HG02759 (cell line): ENCODE measurements around the gene MGLL.

Source experiments
- ATAC-seq: cut with Tn5 transposase; IDR thresholded peaks from one replicate; pipeline ENCODE4 v1.9.1; 2021; ENCODE audit warnings: mild to moderate bottlenecking, moderate library complexity; ENCODE audit not compliant: unreplicated experiment

The MGLL gene

DNA sequence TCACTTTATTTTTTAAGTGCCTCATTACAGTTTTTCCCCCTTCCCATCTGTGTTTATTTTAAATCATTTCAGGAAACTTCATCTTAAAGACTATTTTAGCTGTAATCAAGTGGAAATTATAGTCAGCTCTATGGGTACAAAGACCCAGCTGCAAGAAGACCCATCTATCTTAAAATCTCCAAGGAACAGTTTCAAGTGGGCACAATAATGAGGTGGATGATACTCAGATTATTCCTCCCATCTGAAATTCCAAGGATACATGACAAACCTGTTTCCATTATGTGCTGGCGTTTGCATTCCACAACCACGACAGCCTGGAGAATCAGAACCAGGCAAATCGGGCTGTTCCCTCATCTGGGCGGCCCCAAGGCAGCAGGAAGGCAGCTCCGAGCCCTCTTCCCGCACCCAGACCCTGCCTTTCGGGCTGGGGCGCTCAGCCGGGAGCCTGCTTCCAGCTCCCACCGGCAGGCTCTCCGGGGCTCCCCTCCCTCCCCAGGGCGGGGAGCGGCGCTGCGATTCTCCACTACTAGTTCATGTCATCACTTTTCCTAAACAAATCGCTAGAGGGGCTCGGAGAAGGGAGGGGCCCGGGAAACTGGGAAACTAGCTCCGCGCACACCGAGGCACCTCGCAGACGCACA, at the start of gene MGLL:
TSS of gene MGLL (minus strand) at position 475 of the 641 bp plus-strand sequence. CDS start at position 278, 197 bp downstream.
- peak; percentile 7 for ATAC-seq

DNA sequence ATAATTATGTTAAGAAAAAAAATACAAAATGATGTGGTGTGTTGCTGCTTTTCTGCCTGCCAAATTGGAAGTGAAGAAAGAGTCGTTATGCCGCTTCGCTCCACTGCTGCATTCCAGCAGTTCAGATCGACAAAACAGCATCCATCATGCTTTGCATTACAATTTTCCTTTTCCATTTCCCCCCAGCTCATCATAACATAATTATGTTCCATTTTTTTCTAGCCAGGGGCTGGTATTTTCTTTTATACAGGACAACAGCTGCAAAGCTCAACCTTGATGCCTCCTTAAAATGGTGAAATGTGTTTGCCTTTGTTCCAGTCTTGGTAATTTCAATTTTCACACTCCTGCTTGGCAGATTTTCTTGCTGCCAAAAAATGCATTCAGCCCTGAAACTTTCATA, 47.8 kb upstream of the MGLL start:
- ATAC-seq, result no peak

DNA sequence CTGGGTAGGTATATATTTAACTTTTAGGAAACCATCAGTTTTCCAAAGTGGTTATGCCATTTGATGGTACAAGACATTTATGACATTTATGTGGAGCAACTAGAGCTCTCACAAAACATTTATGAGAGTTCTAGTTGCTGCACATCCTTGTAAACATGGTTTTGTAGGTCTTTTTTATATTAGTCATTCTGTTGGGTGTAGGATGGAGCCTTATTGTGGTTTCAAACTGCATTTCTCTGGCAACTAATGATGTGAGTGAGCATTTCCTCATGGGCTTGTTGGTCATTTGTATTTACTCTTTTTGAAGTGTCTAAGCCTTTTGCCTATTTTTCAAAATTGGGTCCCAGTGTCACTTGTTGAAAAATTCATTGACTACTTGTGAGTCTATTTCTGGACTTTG, 45.7 kb upstream of the MGLL start:
- no peak for ATAC-seq

DNA sequence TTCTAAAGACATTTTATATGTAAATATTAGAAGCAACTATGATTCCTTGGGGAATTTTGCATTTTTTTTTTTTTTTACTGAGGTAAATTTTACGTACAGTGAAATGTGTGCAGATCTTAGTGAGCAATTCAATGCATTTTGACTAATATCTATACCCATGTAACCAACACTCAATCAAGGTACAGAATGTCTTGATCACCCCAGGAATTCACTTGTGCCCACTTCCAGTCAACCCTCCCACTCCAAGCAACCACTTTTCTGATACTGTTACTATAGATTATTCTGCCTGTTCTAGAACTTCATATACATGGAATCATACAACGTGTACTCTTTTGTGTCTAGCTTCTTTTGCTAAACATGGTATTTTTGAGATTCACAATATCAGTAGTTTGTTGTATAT, 45.1 kb upstream of the MGLL start:
- no peak for ATAC-seq

DNA sequence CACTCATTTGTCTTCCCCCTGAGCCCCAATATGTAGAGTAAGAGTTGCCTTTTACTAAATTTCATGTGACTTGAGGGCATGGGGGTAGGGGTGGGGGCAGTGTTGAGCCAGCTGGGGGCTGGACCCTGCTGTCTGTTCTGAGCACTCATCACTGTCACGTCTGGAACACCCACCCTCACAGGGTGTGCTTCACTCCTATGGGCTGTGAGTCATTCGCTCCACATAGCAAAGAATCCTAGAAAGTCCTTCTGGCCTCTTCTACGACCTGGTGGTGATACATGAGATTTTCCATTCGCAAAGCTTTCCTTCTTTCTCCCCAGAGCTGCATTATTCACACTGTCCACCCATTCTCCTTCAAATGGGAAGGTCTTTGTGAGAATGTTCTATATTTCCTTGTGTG, 43.6 kb upstream of the MGLL start:
- ATAC-seq, result no peak

DNA sequence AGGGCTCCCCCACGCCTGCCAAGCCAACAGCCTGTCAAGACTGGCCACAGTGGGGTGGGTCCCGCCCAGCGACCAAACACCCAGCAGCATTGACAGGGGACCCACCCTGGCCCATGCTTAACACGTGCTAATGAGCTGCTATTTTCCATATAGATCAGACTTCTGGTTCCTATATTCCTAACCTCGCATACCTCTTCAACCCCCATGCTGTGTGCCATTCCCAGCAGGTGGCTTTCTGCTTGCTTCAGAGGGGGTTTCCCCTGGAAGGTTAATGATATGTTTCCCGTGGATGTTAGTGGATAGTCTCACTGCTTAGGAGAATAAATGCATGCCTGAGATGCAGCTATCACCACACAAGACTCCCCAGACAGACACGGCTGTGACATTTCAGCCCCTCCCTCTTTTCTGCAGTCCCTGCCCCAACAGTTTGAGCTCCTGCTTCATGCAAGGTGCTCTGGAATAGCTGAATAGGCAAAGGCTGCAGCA, 37.9 kb upstream of the MGLL start:
- ATAC-seq, result no peak

DNA sequence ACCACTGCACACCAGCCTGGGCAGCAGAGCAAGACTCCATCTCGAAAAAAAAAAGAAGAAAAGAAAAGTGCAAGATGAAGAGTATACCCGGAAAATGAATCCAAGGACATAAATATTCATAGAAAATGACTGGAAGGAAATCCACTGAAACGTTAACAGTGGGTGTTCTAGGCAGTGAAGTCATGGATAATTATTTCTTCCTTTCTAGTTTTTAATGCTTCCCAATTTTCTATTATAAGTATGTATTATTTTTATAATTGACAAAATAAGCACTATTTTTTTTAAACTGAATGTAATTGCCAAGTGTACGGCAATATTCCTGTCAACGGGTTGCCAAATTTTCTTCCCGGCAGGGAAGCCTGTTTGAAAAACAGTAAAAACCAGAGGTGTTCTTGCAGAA, 37.4 kb upstream of the MGLL start:
- no peak for ATAC-seq

DNA sequence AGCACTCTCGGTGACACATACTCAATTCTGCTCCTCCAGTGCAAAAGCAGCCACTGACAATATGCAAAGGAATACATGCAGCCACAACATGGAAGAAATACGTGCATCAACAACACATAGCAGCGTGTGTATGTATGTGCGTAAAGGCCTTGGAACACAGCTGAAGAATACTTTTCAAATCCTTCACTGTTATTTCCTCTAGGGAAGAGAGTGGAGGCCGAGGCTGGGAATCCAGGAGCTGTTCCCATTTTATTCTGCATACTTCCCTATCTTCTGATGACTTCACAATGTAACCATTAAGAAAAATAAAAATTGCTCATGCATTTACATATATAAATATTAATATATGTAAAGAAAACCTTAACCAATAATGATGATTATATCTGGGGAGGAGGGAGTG, 36.6 kb upstream of the MGLL start:
- no peak for ATAC-seq

DNA sequence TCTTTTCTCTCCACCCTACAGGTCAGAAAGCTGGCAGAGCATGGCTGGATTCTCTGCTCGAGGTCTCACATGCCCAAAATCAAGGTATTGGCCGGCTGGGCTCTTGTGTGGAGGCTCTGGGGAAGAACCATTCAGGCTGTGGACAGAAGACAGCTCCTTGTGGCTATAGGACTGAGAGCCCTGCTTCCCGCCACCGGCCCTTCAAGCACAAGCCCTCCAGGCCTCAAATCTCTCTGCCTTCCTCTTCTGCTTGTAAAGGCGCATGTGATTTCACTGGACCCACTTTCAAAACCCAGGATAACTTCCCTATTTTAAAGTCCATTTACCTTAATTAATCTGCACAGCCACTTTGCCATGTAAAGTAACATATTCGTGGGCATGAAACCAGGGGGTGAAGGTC, 36.2 kb upstream of the MGLL start:
- no peak for ATAC-seq

DNA sequence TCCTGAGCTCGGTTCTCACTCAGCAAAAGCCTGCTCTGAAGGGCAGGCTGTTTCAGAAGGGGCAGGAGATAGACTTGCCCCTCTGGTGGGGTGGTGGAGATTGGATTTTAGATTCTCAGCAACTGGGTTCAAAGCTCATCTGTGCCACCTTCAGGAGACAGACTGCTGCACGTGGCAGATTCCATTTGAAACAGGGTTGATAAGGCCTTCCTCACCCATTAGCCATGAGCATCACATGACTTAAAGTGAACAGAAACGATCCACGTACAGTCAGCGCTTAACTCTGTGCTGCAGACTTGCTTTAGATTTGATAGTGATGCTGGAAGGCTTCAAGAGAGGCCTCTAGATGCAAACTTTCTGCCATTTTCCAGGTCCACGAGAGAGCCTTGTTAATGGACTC, 35.0 kb upstream of the MGLL start:
- peak; percentile 50 for ATAC-seq

DNA sequence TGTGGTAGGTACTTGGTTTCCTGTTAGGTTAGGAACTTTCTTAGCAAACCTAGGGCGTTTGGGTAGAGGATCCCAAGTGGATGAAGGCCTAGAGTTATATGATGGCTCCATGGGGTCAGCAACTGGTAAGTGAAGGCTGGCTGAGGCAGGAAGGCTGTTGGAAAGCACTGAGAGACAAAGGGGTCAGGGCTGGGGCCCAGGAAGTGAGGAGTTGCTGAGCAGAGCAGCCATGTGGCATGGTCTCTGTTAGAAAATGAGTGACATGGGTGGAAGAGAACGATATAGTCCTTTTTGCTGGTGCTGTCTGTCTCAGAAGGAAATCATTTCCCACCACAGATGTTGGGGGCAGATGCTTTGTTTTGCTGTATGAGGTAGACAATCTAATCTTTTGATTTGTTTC, 34.5 kb upstream of the MGLL start:
- no peak for ATAC-seq

DNA sequence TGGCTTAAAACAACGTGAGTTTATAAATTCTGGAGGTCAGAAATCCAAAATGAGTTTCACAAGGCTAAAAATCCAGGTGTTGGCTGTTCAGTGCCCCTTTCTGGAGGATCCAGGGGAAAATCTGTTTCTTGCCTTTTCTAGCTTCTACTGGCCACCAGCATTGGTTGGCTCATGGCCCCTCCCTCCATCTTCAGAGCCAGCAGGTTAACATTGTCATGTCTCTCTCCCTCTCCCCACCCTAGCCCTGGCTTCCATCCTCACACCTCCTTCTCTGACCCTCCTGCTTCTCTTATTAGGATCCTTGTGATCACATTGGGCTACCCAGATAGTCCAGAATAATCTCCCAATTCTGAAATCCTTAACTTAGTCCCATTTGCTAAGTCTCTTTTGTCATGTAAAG, 32.9 kb upstream of the MGLL start:
- ATAC-seq, result no peak

DNA sequence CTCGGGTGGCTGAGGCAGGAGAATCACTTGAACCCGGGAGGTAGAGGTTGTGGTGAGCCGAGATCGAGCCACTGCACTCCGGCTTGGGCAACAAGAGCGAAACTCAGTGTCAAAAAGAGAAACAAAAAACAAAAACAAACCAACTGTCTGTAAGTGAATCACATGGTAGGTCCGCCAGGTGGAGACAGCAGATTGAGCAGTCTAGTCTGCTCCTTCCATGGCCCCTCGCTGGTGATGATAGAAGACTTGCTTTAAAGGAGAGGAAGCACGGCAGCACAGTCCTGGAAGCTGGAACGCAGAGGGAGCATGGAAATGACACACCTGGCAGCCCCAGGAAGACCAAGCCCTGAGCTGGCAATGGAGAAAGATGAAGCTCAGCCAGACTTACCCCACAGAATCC, 31.4 kb upstream of the MGLL start:
- ATAC-seq, result no peak

DNA sequence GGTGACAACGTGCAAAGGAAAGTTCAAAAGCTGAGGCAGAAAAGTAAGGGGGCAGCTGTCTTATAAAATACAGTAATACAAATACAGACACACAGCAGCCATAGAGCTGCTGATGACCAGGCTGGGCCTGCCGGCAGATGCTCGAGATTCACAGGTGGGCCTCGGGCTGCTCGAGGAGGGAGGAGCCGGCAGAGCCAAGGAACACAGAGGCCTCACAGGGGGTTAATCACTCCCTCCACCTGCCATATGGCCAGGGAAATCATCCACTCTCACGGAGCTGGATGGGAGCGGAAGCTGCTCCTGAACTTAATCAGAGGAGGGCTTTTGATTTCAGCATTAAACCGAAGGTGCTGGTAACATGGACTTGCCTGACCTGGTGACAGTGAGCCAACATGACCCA, 29.6 kb upstream of the MGLL start:
- no peak for ATAC-seq

DNA sequence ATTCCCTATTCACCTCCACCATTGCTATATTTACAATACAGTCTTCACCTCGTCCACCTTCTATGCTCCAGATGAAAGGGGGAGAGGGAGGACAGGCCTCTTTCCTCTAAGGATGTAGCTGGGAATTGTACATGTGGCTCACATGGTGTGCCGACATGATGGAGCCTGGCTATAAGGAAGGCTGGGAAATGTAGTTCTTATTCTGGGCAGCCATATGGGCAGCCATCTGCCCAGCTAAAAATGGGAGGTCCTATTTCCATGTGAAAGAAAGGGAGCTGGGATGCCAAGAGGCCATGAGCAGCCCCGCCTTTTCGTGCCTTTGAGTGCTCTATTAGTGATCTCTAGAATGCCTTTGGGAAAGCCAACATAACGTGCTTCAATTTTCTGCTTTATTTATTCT, 27.1 kb upstream of the MGLL start:
- no peak for ATAC-seq

DNA sequence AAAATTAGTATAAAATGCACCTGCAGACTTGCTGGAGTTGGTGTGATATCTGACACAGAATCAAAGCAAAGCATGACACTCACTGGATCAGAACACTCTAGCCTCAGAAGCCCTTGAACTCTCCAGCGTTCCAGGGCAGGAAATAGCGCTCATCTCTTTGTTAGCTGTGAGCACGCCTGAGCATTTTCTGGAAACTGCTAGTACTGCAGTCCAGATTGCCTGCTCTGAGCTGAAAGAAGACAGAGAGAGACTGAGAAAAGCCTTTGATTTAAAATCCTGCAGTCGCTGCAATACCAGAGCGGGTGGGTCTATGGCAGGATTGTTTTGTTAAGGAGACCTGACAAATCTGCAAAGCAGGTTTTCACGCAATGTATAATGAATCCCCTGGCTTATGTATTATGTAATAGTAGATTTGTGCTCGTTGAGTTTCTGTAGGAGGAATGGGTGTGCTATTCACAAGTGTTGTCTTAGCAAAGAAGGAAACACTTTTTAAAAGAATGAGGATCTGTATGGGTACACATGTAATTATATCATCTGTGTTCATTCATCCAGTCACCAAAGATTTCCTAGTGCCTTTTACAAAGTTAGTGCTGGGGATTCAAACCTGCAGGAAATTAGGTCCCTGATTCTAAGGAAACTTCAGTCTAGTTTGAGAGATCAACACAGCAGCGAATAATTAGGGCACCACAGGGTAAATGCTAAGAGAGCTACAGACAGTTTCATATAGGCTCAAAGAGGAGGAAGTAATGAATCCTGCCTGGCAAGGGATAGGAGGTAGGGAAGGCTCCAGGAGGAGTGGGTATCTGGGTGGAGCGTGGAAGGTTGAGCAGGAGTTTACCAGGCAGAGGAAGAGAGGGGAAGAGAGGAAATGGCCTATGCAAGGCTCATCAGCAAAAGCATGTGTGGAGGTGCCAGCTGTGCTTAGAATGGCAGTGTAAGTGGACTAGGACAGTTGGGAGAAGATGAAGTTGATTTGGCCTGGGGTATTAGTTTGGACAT, 26.1 kb upstream of the MGLL start:
- no peak for ATAC-seq

DNA sequence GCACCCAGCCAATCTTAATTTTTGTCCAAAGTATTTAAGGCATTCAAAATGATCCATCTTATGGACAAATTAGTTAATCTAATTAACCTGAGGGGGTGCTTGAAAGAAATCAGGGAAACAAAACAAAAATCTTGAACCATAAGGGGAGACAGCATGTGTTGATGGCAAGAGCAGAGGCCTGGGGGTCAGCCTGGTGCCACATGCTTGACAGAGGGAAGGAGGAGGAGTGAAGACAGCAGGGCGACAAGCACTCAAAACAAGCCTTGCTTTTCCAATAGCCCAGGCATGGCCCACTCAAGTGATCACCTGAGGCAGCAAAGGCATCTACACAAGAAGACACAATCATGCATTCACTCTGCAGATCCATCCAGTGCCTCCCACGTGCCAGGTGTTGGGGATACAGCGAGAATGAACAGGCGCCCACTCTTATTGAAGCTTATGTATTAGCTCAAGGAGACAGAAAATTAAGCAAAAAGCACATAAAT, 25.0 kb upstream of the MGLL start:
- no peak for ATAC-seq

DNA sequence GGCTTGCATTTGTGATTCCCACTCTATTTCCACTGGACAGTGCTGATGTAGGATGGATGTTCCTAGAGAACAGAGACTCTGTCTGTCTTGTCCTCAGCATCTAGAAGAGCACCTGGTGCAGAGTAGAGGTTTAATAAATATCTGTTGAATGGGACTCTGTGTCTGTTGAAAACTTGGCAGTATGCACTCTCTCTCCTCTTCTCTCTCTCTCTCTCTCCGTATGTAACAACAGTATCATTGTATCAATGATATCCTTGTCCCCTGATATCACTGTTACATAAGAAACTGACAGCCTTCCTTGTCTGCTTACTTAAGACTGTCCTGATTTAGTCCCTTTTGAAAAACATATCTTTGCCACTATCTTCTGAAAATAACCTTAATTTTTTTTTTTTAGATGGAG, 24.3 kb upstream of the MGLL start:
- no peak for ATAC-seq

DNA sequence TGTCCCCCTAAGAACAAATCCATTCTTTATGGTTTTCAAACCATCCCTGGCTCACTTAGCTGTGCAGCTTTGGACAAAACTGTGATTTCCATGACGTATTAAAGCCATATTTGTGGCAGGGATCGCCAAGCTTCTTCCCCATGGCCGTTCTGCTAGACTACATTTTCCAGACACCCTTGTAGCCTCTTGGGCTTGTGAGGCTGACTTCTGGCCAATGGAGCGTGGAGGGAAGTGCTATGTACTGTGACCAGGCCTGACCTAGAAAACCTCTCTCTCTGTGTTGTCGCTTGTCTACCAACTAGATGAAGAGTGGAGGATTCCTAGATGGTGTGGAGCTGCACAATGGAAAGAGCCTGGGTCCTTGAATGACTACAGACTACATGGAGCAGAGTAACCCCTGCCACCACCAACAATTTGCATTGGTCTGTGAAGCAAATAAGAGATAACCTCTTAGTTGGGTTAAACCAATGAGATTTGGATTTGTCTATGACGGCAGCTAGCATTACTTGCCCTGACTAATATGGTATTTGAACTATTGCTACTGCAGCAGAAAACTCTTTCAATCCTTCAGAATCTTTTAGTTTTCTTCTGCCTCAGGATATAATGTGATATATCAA, 22.1 kb upstream of the MGLL start:
- no peak for ATAC-seq

DNA sequence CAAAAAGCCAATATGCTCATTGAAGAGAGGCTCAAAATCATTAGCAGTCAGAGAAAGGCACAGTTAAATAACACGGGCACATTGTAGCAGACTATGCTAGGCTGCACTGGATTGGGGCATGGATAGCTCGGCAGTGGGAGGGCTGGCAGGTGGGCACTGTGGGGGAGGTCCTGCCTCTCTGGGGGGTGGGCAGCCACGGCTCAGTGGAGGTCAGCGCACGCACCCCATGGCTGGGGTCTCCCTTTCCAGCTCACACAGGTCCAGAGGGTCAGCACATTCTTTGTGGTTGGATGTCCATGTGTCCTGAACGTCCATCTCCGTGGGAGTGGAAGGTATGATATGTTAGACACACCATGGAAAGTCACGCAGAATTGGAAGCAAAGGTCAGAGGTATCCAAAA, 18.4 kb upstream of the MGLL start:
- no peak for ATAC-seq

DNA sequence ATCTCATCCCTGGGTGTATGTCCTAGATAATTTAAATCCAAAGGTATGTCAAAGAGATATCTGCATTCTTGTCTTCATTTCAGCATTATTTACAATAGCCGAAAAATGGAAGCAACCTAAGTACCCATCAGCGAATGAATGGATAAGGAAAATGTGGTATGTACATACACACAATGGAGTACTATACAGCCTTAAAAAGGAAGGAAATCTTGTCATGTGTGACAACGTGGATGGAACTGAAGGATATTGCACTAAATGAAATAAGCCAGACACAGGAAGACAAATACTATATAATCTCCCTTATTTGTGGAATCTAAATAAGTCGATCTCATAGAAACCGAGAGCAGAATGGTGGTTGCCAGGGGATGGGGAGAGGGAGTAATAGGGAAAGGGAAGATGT, 16.8 kb upstream of the MGLL start:
- ATAC-seq, result no peak
